GM23338 (cell line): ENCODE measurements around the gene RNF167.
A peak's percentile ranks its signal among the peaks of the same experiment; 100 is the strongest.

ENCODE experiments used
- CREB1 ChIP-seq: fragments of 250-450 bp; sonication (Bioruptor Pico); IDR thresholded peaks from 2 replicates; pipeline ENCODE4 v1.5.0; 2020; ENCODE audit warnings: low read depth, mild to moderate bottlenecking, moderate library complexity
- CTCF ChIP-seq, 2 experiments: fragments of 200-600 bp in 1 of 2; sonication (generic) in 1 of 2; conservative IDR thresholded peaks; 2 replicates each; pipeline versions ENCODE4 v1.5.1 to v1.6.1; 2016 to 2017; ENCODE audit warnings: antibody characterized with exemption in 2 of 2, low read depth in 2 of 2, mild to moderate bottlenecking in 2 of 2, moderate library complexity in 1 of 2
- POLR2AphosphoS5 ChIP-seq: IDR thresholded peaks from 2 replicates; pipeline ENCODE4 v1.6.1; 2016; ENCODE audit warnings: antibody characterized with exemption, low read depth

DNA sequence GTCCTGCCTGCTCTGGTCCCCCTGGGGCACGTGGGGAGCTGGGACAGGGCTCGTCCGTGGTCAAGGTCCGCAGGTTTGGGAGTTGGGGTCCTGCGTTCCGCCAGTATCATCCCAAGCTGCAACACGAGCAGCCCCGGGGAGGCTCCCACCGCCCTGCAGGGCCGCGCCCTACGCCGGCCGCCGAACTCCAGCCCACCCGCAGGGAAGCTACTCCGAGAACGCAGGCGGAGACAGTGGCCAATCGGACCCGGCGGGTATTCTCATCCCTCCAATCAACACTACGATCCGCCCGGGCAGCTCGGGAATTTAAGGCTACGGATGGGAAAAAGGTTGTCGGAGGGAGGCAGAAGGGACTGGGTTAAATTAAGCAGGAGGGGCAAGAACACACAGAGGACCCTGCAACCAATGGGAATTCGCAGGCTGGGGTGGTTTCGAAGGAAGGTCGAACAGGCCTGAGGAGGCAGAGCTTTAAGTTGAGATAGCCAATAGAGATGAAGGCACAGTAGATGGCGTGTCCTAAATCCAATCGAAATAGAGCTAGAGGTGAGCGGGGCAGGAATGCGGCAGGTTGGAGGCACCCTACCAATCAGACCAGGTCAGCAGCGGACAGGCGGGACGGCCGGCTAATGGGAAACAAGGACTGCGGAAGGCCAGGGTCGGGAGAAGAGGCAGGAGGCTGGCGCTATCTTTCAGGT, 26.9 kb downstream of the RNF167 start:
- TF ChIP-seq POLR2AphosphoS5 (no peak; the same call in 1 of the 2 replicates), CREB1 (peak; percentile 64), CTCF (conservative IDR thresholded peaks at IDR 0.05; ENCODE audit: low read depth in 2 of 2) (no peak)
